ENCODE results near the gene ACSL3. TPM values are rescaled to one million over a fixed set of nuclear protein-coding genes. Genes with fewer than 3 reads are reported as not detected.
A peak's percentile ranks its signal among the peaks of the same experiment; 100 is the strongest.
"Not testable (repeated sequence)": the region's sequence is repeated elsewhere in the genome, so short reads cannot be mapped to it uniquely, and the experiment has no call there.

Gene ACSL3
- total RNA-seq, 1 donor from 2014 or later: 144 TPM

- no peaks in the 10 kb centered on the region for H4K20me1 ChIP-seq (ENCODE audit: insufficient read depth, low read length)
- H3K4me2 ChIP-seq (ENCODE audit: low read length): peak overlapping the region; percentile 81
- H3K27ac ChIP-seq (ENCODE audit: low read depth, low read length): peak overlapping the region; percentile 65
- peak overlapping the region; percentile 60 for H3K9ac ChIP-seq (ENCODE audit: low read length)
- H3K36me3 ChIP-seq (ENCODE audit: insufficient read depth, low read length): no peaks in the 10 kb centered on the region
- Mint-ChIP-seq H3K9me3 (ENCODE audit: unreplicated experiment) (no peaks in the 10 kb centered on the region), H3K27me3 (ENCODE audit: low read depth, unreplicated experiment) (no peaks in the 10 kb centered on the region), H3K4me3 (ENCODE audit: unreplicated experiment) (peak overlapping the region; percentile 34), H3K36me3 (ENCODE audit: low read depth, unreplicated experiment) (no peaks in the 10 kb centered on the region), H3K4me1 (ENCODE audit: low read depth, unreplicated experiment) (peaks cover 17% of the 10 kb centered on the region), H3K27ac (ENCODE audit: unreplicated experiment) (peak overlapping the region; percentile 99)
- H3K79me2 ChIP-seq (ENCODE audit: insufficient read depth, low read length): no peaks in the 10 kb centered on the region
- TF ChIP-seq, protein P1, sequence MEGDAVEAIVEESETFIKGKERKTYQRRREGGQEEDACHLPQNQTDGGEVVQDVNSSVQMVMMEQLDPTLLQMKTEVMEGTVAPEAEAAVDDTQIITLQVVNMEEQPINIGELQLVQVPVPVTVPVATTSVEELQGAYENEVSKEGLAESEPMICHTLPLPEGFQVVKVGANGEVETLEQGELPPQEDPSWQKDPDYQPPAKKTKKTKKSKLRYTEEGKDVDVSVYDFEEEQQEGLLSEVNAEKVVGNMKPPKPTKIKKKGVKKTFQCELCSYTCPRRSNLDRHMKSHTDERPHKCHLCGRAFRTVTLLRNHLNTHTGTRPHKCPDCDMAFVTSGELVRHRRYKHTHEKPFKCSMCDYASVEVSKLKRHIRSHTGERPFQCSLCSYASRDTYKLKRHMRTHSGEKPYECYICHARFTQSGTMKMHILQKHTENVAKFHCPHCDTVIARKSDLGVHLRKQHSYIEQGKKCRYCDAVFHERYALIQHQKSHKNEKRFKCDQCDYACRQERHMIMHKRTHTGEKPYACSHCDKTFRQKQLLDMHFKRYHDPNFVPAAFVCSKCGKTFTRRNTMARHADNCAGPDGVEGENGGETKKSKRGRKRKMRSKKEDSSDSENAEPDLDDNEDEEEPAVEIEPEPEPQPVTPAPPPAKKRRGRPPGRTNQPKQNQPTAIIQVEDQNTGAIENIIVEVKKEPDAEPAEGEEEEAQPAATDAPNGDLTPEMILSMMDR (IDR thresholded peaks at IDR 0.05; ENCODE audit: insufficient read depth, low read depth, low read length): no peak
- TF ChIP-seq EZH2 (IDR thresholded peaks at IDR 0.05; ENCODE audit: insufficient read depth, low read length): no peak
- peak overlapping the region; percentile 70 for H2AFZ ChIP-seq (ENCODE audit: low read depth, low read length)
- H3K4me1 ChIP-seq (ENCODE audit: insufficient read depth, low read length): peaks cover 12% of the 10 kb centered on the region
- DNase-seq (ENCODE audit: low read depth) (peak; percentile 89), FAIRE-seq (peak; percentile 92)
- peak overlapping the region; percentile 12 for H3K4me3 ChIP-seq (ENCODE audit: insufficient read depth, low read depth, low read length)
- no peaks in the 10 kb centered on the region for H3K27me3 ChIP-seq (ENCODE audit: insufficient read depth, low read length)
- no peaks in the 10 kb centered on the region for H3K9me3 ChIP-seq (ENCODE audit: insufficient read depth, low read depth, low read length)
These were observed 16.5 kb upstream of the ACSL3 start for GRCh38 chr2:222844323-222844722.

DNA sequence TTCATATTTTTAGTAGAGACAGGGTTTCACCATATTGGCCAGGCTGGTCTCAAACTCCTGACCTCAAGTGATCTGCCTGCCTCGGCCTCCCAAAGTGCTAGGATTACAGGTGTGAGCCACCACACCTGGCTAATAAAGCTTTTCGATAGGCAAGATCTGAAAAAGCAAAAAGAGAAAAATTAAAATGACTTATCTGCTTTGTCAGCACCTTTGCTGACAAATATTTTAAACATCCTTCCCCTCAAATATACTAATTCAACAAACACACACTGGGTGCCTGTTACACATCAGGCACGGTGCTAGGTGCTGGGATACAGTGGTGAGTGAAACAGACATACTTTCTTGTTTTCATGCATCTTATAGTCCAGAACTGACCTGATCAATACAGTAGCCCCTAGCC is 15.5 kb upstream of the ACSL3 start:
- not testable (repeated sequence) for H3K9ac ChIP-seq (ENCODE audit: low read length); H3K36me3 ChIP-seq (ENCODE audit: insufficient read depth, low read length); H3K4me3 ChIP-seq (ENCODE audit: insufficient read depth, low read depth, low read length); H3K4me2 ChIP-seq (ENCODE audit: low read length); H3K27ac Mint-ChIP-seq (ENCODE audit: unreplicated experiment); H3K9me3 ChIP-seq (ENCODE audit: insufficient read depth, low read depth, low read length); H3K79me2 ChIP-seq (ENCODE audit: insufficient read depth, low read length); H3K27me3 Mint-ChIP-seq (ENCODE audit: low read depth, unreplicated experiment); H3K36me3 Mint-ChIP-seq (ENCODE audit: low read depth, unreplicated experiment); H2AFZ ChIP-seq (ENCODE audit: low read depth, low read length); FAIRE-seq; H3K27ac ChIP-seq (ENCODE audit: low read depth, low read length); H3K27me3 ChIP-seq (ENCODE audit: insufficient read depth, low read length); H3K9me3 Mint-ChIP-seq (ENCODE audit: unreplicated experiment); H4K20me1 ChIP-seq (ENCODE audit: insufficient read depth, low read length); DNase-seq (ENCODE audit: low read depth); H3K4me3 Mint-ChIP-seq (ENCODE audit: unreplicated experiment)
- H3K4me1 Mint-ChIP-seq (ENCODE audit: low read depth, unreplicated experiment): peaks cover 17% of the 10 kb centered on the region
- peaks cover 12% of the 10 kb centered on the region for H3K4me1 ChIP-seq (ENCODE audit: insufficient read depth, low read length)

- Mint-ChIP-seq H3K36me3 (ENCODE audit: low read depth, unreplicated experiment) (no peaks in the 10 kb centered on the region), H3K27me3 (ENCODE audit: low read depth, unreplicated experiment) (no peaks in the 10 kb centered on the region), H3K4me3 (ENCODE audit: unreplicated experiment) (no peak overlapping the region), H3K27ac (ENCODE audit: unreplicated experiment) (no peak overlapping the region), H3K9me3 (ENCODE audit: unreplicated experiment) (no peaks in the 10 kb centered on the region), H3K4me1 (ENCODE audit: low read depth, unreplicated experiment) (peaks cover 17% of the 10 kb centered on the region)
- no peak for TF ChIP-seq EZH2 (IDR thresholded peaks at IDR 0.05; ENCODE audit: insufficient read depth, low read length)
- TF ChIP-seq, protein P1 (IDR thresholded peaks at IDR 0.05; ENCODE audit: insufficient read depth, low read depth, low read length): no peak
- Histone ChIP-seq H3K9ac (ENCODE audit: low read length) (no peak overlapping the region), H4K20me1 (ENCODE audit: insufficient read depth, low read length) (no peaks in the 10 kb centered on the region), H3K9me3 (ENCODE audit: insufficient read depth, low read depth, low read length) (no peaks in the 10 kb centered on the region), H3K4me2 (ENCODE audit: low read length) (no peak overlapping the region), H3K4me3 (ENCODE audit: insufficient read depth, low read depth, low read length) (no peak overlapping the region), H3K4me1 (ENCODE audit: insufficient read depth, low read length) (peaks cover 12% of the 10 kb centered on the region), H3K27ac (ENCODE audit: low read depth, low read length) (no peak overlapping the region), H2AFZ (ENCODE audit: low read depth, low read length) (no peak overlapping the region), H3K27me3 (ENCODE audit: insufficient read depth, low read length) (no peaks in the 10 kb centered on the region), H3K79me2 (ENCODE audit: insufficient read depth, low read length) (no peaks in the 10 kb centered on the region), H3K36me3 (ENCODE audit: insufficient read depth, low read length) (no peaks in the 10 kb centered on the region)
- FAIRE-seq (no peak), DNase-seq (ENCODE audit: low read depth) (no peak)
These were observed 14.8 kb upstream of the ACSL3 start for GRCh38 chr2:222846003-222846402.

GRCh38 chr2:222848031-222848430 is 12.8 kb upstream of the ACSL3 start:
- H3K4me3 Mint-ChIP-seq (ENCODE audit: unreplicated experiment); H2AFZ ChIP-seq (ENCODE audit: low read depth, low read length); H3K36me3 Mint-ChIP-seq (ENCODE audit: low read depth, unreplicated experiment); H3K27me3 ChIP-seq (ENCODE audit: insufficient read depth, low read length); H3K79me2 ChIP-seq (ENCODE audit: insufficient read depth, low read length); H3K4me1 Mint-ChIP-seq (ENCODE audit: low read depth, unreplicated experiment); H3K9me3 Mint-ChIP-seq (ENCODE audit: unreplicated experiment); H3K27me3 Mint-ChIP-seq (ENCODE audit: low read depth, unreplicated experiment); H3K36me3 ChIP-seq (ENCODE audit: insufficient read depth, low read length); H3K4me2 ChIP-seq (ENCODE audit: low read length); H3K27ac ChIP-seq (ENCODE audit: low read depth, low read length); H3K9me3 ChIP-seq (ENCODE audit: insufficient read depth, low read depth, low read length); FAIRE-seq; DNase-seq (ENCODE audit: low read depth); H3K4me1 ChIP-seq (ENCODE audit: insufficient read depth, low read length); H3K27ac Mint-ChIP-seq (ENCODE audit: unreplicated experiment); H3K4me3 ChIP-seq (ENCODE audit: insufficient read depth, low read depth, low read length); H3K9ac ChIP-seq (ENCODE audit: low read length); H4K20me1 ChIP-seq (ENCODE audit: insufficient read depth, low read length): not testable (repeated sequence)

Data from astrocyte (in vitro differentiated cells and primary cell).